ENCODE data around the gene GALNT9. TPM values are rescaled to one million over a fixed set of nuclear protein-coding genes. Genes with fewer than 3 reads are reported as not detected.

Gene GALNT9
- total RNA-seq, 1 donor from 2014 or later, result 1.6 TPM

GRCh38 chr12:132339856-132340255, 10.5 kb upstream of the GALNT9 start:
- Mint-ChIP-seq H3K9me3 (no peaks in the 10 kb centered on the region), H3K36me3 (no peaks in the 10 kb centered on the region), H3K4me1 (ENCODE audit: unreplicated experiment) (peaks cover 20% of the 10 kb centered on the region), H3K27me3 (peaks cover 59% of the 10 kb centered on the region), H3K4me3 (no peak overlapping the region), H3K27ac (no peak overlapping the region)
- no peak for DNase-seq (ENCODE audit: extremely low spot score, unreplicated experiment)
- no peak for TF ChIP-seq CTCF (conservative IDR thresholded peaks at IDR 0.05)

- Mint-ChIP-seq H3K9me3 (no peaks in the 10 kb centered on the region), H3K4me3 (no peak overlapping the region), H3K36me3 (no peaks in the 10 kb centered on the region), H3K27ac (no peak overlapping the region), H3K4me1 (ENCODE audit: unreplicated experiment) (peaks cover 14% of the 10 kb centered on the region), H3K27me3 (peaks cover 61% of the 10 kb centered on the region)
- DNase-seq (ENCODE audit: extremely low spot score, unreplicated experiment), result no peak
- TF ChIP-seq CTCF (conservative IDR thresholded peaks at IDR 0.05), result no peak
Observed at GRCh38 chr12:132338781-132339180, 9.4 kb upstream of the GALNT9 start.

- DNase-seq (ENCODE audit: extremely low spot score, unreplicated experiment), result no peak
- Mint-ChIP-seq H3K9me3 (no peaks in the 10 kb centered on the region), H3K27me3 (peaks cover 61% of the 10 kb centered on the region), H3K36me3 (no peaks in the 10 kb centered on the region), H3K4me3 (no peak overlapping the region), H3K27ac (no peak overlapping the region), H3K4me1 (ENCODE audit: unreplicated experiment) (peaks cover 9% of the 10 kb centered on the region)
- TF ChIP-seq CTCF (conservative IDR thresholded peaks at IDR 0.05), result no peak
Observed at GRCh38 chr12:132338311-132338710, 8.9 kb upstream of the GALNT9 start.

GRCh38 chr12:132337557-132337956, 8.2 kb upstream of the GALNT9 start:
- Mint-ChIP-seq H3K27ac (no peak overlapping the region), H3K4me1 (ENCODE audit: unreplicated experiment) (peaks cover 2% of the 10 kb centered on the region), H3K36me3 (no peaks in the 10 kb centered on the region), H3K27me3 (peaks cover 56% of the 10 kb centered on the region), H3K9me3 (no peaks in the 10 kb centered on the region), H3K4me3 (no peak overlapping the region)
- no peak for TF ChIP-seq CTCF (conservative IDR thresholded peaks at IDR 0.05)
- no peak for DNase-seq (ENCODE audit: extremely low spot score, unreplicated experiment)

GRCh38 chr12:132336451-132337413, 7.3 kb upstream of the GALNT9 start:
- no peaks in the 10 kb centered on the region for H3K9me3 Mint-ChIP-seq
- H3K36me3 Mint-ChIP-seq, result no peaks in the 10 kb centered on the region
- H3K27me3 Mint-ChIP-seq, result peaks cover 62% of the 10 kb centered on the region
- no peak overlapping the region for H3K4me3 Mint-ChIP-seq
- no peaks in the 10 kb centered on the region for H3K4me1 Mint-ChIP-seq (ENCODE audit: unreplicated experiment)
- no peak overlapping the region for H3K27ac Mint-ChIP-seq
- DNase-seq (ENCODE audit: extremely low spot score, unreplicated experiment), result no peak
- TF ChIP-seq CTCF (conservative IDR thresholded peaks at IDR 0.05), result no peak
